AG09319 (cell line): ENCODE measurements around the gene SEMA3G.

ENCODE experiments used
- DNase-seq: peaks from one replicate; pipeline ENCODE4 v3.0.0-alpha.2; 2010; ENCODE audit warnings: low read depth; ENCODE audit errors: extremely low read depth
- TF ChIP-seq, protein P1 (sequence below): IDR thresholded peaks from 2 replicates; pipeline ENCODE4 v1.5.1; 2011; ENCODE audit warnings: low read depth, mild to moderate bottlenecking, inconsistent platforms, low read length, moderate library complexity

SEMA3G gene

DNA sequence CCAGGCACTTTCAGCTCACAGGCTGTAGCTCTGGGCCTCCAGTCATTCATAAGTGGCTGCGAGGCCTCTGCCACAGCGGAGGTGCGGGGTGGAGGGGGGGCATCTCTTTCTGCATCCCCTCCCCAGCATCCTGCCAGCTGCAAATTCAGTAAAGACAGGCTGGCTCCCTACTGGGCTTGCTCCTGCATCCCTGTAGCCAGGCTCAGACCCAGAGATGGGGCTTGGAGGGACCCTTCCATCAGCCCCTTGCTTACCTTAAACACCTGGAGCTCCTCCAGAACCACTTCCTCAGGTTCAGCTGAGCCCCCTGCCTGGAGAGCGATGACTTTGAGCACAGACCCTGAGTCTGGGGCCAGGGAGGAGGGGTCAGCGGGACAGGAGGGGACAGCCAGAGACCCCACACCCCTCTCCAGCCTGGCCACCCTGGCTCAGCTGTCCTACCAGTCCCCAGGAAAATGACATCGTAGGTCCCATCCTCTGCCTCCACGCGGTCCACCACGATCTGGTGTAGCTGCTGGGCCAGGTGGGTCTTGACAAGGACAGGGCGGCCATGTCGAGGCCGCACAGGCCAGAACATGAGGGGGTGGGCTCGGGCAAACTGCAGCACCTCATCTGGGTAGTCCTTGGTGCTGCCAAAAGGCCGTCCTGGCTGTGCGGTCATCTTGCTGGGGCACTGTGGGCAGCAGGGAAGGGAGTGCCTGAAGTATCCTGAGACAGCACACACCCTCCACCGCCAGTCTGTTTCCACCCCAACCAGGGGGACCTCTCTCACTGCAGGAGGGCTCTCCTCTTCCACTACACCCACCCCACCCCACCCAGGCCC lies 5.3 kb downstream of the SEMA3G start:
- DNase-seq = no peak

DNA sequence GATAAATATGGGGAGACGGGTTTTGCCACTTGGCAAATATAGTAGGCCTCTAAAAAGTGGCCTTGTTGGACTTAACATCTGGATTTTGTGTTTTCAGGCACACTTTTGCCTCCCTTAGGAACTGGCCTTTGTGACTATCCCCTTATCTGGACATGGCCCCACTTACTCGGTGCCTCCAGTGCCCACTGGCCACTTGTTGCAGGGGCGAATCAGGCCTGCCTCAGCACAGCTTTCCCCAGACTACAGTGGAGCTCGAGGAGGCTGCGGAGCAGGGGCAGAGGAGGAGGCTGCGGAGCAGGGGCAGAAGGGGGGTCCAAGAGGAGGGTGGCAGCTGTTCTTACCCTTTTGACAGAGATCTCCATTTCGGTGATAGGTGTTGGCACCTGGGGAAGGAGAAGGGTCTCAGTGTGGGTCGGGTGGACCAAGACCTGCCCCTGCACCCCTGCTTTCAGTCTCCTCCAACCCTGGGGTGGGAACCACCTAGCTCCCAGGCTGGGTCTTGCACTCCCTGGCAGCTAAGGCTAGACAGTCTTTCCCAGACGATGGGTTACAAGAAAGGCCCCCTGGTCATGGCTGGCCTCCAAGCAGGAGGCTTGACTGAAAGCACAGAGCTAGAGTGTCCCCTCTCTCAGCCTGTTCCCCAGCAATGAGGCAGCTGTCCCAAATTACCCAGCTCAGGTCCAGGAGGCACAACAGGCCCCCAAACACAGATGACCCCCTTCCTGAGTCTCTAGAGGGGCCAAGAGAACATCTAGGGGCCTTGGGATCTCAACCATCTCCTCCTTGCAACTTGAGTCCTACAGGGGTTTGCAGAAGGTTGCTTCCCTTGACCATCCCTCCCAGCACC lies 6.1 kb downstream of the SEMA3G start:
- no peak for DNase-seq

More for the DNA sequence above, 5.3 kb downstream of the SEMA3G start:
- TF ChIP-seq, protein P1, sequence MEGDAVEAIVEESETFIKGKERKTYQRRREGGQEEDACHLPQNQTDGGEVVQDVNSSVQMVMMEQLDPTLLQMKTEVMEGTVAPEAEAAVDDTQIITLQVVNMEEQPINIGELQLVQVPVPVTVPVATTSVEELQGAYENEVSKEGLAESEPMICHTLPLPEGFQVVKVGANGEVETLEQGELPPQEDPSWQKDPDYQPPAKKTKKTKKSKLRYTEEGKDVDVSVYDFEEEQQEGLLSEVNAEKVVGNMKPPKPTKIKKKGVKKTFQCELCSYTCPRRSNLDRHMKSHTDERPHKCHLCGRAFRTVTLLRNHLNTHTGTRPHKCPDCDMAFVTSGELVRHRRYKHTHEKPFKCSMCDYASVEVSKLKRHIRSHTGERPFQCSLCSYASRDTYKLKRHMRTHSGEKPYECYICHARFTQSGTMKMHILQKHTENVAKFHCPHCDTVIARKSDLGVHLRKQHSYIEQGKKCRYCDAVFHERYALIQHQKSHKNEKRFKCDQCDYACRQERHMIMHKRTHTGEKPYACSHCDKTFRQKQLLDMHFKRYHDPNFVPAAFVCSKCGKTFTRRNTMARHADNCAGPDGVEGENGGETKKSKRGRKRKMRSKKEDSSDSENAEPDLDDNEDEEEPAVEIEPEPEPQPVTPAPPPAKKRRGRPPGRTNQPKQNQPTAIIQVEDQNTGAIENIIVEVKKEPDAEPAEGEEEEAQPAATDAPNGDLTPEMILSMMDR = no peak

DNA sequence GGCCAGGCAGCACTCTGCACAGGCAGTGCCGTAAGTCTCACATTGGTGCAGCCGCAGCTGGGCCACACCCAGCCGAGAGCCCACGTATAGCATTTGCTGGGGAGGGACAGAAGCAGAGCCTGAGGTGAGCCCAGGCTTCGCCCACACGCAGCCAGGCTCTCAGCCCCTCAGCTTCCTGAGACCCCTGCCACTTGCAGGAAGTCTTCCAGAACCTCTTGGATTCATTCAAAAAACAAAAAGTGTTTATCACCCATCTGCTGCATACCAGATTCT lies 6.9 kb downstream of the SEMA3G start:
- TF ChIP-seq, protein P1 = no peak
- no peak for DNase-seq

More for the DNA sequence above, 6.1 kb downstream of the SEMA3G start:
- TF ChIP-seq, protein P1 = no peak

DNA sequence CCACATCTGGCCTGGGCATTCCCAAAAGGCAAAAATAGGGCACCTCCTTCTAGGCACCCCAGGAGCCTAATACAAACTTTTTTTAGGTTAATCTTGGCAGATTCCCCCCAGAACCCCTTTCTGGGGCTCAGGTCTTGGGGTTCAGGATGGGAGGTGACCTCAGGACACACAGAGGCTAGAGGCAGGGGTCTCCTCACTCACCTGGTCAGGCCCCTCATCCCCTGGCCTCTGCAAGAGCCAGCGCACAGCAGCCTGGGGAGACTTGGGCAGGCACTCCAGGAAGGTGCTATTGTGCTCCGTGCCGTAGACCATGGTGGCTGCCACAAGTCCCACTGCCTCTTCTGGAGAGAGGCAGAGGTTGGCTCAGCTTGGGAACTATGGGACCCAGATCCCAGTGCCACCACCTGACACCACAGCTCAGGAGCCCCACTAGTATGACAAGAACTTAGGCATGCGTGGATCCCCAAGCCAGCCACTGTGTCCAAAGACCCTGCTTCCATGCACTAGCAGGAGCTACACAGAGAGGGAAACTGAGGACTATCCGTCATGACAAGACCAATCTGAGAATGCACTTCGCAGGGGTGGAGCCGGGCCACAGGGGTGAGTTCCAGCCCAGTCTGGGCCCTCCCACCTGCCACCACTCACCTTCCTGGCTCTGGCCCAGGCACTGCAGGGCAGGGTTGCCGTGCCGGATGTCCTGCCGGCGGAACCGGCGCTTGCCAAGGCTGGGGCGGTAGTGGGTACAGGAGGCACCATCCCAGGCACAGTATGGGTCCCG lies 7.4 kb downstream of the SEMA3G start:
- no peak for DNase-seq

DNA sequence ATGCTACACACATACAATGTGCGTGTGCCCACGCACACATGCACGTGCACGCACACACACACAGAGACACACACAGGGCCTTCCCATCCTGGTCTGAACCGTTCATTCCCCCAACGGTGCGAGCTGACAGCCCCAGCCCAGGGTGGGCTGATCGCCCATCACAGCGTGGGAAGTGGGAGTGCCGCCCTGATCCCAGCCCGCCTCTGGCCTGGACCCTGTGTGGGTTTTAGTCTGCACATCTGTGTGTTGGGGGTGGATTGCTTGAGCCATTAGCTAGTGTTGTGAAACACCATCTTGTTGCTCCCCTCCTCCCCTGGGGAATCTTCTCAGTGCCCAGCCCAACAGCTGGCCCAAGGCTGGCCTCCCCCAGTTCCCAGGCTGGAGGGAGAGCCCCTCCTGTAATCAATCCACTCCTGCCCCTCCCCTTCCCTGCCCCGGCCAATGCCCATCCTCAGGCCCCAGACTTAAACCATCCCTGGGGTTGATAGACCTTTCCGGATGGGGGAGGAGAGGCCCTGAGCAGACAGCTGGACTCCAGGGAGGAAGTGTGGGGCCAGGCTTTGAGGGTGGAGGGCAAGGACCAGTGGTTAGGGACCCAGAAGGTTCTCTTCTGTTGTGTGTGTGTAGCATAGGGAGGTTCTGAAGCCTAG lies 8.3 kb downstream of the SEMA3G start:
- peak; percentile 58 for DNase-seq
- TF ChIP-seq, protein P1 = no peak

More for the DNA sequence above, 7.4 kb downstream of the SEMA3G start:
- TF ChIP-seq, protein P1 = no peak

DNA sequence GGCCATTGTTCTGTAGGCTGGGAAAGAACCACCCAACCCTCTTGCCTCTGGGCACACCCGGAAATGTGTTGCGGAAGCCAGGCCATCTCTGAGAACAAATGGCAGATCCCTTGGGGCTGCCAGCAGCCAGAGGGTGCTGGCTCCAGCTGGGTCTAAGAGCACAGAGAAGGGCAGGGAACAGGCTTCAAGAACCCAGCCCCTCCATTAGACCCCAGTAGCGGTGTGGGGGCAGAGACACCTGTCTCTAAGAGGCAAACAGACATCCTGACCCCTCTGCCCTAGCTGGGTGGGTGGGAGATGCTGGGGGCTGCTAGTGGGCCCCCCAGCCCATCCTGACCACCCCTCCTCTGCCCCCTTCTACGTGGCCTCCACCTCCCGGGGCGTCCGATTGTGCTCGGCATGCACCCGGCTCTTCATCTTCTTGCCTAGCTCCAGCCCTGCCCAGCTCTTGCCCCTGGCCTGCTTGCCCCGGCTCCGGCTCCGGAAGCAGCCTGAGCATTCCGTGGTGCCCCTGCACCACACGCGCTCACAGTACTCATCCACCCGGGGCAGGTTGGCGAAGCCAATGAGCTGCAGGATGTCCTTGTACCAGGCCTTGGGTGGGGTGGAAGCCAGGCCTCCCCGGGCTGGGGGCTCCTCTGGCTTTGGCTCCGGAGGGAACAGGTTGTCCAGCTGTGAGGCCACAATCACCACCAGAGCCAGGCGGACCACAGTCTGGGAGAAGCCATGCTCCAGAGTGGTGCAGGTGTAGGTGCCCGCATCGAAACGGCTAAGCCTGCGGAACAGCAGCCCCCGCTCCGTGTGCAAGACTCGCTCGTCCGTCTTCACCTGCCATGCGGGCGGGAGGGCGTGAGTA lies 9.4 kb downstream of the SEMA3G start:
- TF ChIP-seq, protein P1 = no peak
- no peak for DNase-seq
